GM18909 (cell line): ENCODE results near the gene FBXO15.

ENCODE experiments used
- ATAC-seq: cut with Tn5 transposase; IDR thresholded peaks from one replicate; pipeline ENCODE4 v1.9.1; 2021; ENCODE audit warnings: mild to moderate bottlenecking; ENCODE audit not compliant: unreplicated experiment, poor library complexity

Gene FBXO15

GRCh38 chr18:74066018-74066417 is 81.6 kb downstream of the FBXO15 start:
- no peak for ATAC-seq

- ATAC-seq = no peak
Measured at GRCh38 chr18:74065366-74065765, 82.3 kb downstream of the FBXO15 start.

GRCh38 chr18:74064510-74064909 is 83.1 kb downstream of the FBXO15 start:
- ATAC-seq = peak; percentile 69

GRCh38 chr18:74063557-74063956 is 84.1 kb downstream of the FBXO15 start:
- no peak for ATAC-seq

GRCh38 chr18:74063023-74063422 is 84.6 kb downstream of the FBXO15 start:
- peak; percentile 72 for ATAC-seq

GRCh38 chr18:74062037-74062436 is 85.6 kb downstream of the FBXO15 start:
- no peak for ATAC-seq

- no peak for ATAC-seq
Measured at GRCh38 chr18:74060579-74060978, 87.1 kb downstream of the FBXO15 start.

GRCh38 chr18:74050807-74051206 is 96.8 kb downstream of the FBXO15 start:
- ATAC-seq = no peak

- peak; percentile 84 for ATAC-seq
Measured at GRCh38 chr18:74040459-74041332, 106.9 kb downstream of the FBXO15 start.

GRCh38 chr18:74040008-74040407 is 107.6 kb downstream of the FBXO15 start:
- no peak for ATAC-seq

- ATAC-seq = no peak
Measured at GRCh38 chr18:74029161-74029560, 118.5 kb downstream of the FBXO15 start.
